Right atrium auricular region (tissue), 2 donors: ENCODE results near the gene BARHL1. TPM values are rescaled to one million over a fixed set of nuclear protein-coding genes. Genes with fewer than 3 reads are reported as not detected.

ENCODE experiments used
- DNase-seq: peaks from one replicate; pipeline ENCODE4 v3.0.0-alpha.2; 2019; ENCODE audit warnings: low spot score
- H3K27ac ChIP-seq, 2 donors: fragments of 200-600 bp; sonication (generic); 1 replicate in 1 of 2; 2 replicates in 1 of 2; pipeline ENCODE4 v1.5.1; 2016 to 2019
- H3K27me3 ChIP-seq, 2 donors: fragments of 200-600 bp; sonication (generic); one replicate each; pipeline versions ENCODE4 v1.5.1 to v1.6.0; 2017 to 2019
- H3K36me3 ChIP-seq: fragments of 200-600 bp; sonication (generic); one replicate; pipeline ENCODE4 v1.5.1; 2016
- H3K4me1 ChIP-seq, 2 donors: fragments of 200-600 bp; sonication (generic); one replicate each; pipeline versions ENCODE4 v1.5.1 to v1.6.0; 2017 to 2019
- H3K4me3 ChIP-seq, 2 donors: fragments of 200-600 bp; sonication (generic); 1 replicate in 1 of 2; 2 replicates in 1 of 2; pipeline ENCODE4 v1.5.1; 2017 to 2019; ENCODE audit warnings: mild to moderate bottlenecking in 1 of 2, moderate library complexity in 1 of 2
- H3K9me3 ChIP-seq, 2 donors: fragments of 200-600 bp; sonication (generic); one replicate each; pipeline ENCODE4 v1.5.1; 2019
- total RNA-seq, 2 donors: library from RNA; depleted of rRNA; stranded (reverse); fragments of >200 nt; gene quantifications; one replicate each; pipeline ENCODE4 v1.1.0, GENCODE V29; 2016
- TF ChIP-seq, protein P1 (sequence below), 2 donors: fragments of 200-600 bp; sonication (generic); IDR thresholded peaks; one replicate each; pipeline ENCODE4 v1.5.1; 2019; ENCODE audit warnings: antibody characterized with exemption in 2 of 2

Gene BARHL1
- total RNA-seq, 2 donors from 2014 or later, result not detected

DNA sequence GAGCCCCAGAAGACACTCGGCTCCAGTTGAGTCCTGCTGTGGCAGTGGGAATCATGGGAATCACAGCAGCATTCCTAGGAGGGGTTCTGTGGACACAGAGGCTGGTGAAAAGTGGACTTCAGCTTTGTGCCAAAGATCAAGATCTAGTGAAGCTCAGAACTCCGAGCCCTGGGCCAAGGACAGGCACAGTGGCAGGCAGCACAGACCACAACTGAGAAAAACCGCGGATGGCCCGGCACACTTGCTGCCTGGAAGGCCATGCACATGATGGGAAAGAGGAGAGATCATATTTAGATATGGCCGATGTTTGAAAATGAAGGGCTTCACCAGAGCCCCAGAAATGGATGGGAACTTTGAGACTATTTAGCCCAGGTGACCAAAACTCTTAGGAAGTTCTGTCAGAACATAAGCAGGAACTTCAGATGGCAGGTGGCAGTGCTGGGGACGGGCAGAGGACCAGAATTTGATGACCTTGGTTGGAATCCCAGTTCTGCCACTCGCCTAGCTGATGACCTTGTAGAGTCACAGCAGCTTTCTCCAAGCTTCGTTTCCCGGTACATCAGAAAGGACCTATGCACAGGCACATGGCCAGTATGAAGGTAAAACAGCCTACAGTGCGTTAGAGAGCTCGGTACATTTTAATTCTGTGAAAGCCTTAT lies 18.0 kb downstream of the BARHL1 start:
- no peak for DNase-seq
- peaks cover 3% of the 10 kb centered on the region for H3K36me3 ChIP-seq
- H3K9me3 ChIP-seq, result no peaks in the 10 kb centered on the region
- TF ChIP-seq, protein P1, sequence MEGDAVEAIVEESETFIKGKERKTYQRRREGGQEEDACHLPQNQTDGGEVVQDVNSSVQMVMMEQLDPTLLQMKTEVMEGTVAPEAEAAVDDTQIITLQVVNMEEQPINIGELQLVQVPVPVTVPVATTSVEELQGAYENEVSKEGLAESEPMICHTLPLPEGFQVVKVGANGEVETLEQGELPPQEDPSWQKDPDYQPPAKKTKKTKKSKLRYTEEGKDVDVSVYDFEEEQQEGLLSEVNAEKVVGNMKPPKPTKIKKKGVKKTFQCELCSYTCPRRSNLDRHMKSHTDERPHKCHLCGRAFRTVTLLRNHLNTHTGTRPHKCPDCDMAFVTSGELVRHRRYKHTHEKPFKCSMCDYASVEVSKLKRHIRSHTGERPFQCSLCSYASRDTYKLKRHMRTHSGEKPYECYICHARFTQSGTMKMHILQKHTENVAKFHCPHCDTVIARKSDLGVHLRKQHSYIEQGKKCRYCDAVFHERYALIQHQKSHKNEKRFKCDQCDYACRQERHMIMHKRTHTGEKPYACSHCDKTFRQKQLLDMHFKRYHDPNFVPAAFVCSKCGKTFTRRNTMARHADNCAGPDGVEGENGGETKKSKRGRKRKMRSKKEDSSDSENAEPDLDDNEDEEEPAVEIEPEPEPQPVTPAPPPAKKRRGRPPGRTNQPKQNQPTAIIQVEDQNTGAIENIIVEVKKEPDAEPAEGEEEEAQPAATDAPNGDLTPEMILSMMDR (IDR thresholded peaks at IDR 0.05), result no peak
- peaks cover 0 to 13% of the 10 kb centered on the region in 2 donors for H3K4me1 ChIP-seq
- H3K27me3 ChIP-seq, result no peaks in the 10 kb centered on the region
- H3K4me3 ChIP-seq, result no peak overlapping the region
- no peak overlapping the region for H3K27ac ChIP-seq

DNA sequence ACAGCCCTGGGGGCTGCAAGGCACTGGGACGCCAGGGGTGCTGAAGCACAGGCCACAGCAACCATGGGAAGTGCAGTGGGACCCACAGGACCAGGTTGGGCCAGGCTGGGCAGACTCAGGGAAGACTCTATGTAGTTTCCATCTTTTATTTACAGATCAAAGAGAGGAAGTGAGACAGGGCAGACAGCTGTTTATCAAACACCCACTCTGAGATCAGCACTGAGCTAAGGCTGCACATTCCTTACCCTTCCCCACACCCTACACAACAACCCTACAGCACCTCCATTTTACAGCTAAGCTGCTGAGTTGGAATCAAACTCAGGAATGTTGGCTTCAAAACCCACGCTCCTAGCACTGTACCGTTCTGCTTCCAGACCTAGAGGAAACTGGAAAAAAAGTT lies 19.8 kb downstream of the BARHL1 start:
- no peaks in the 10 kb centered on the region for H3K27me3 ChIP-seq
- H3K4me3 ChIP-seq, result no peak overlapping the region
- H3K9me3 ChIP-seq, result no peaks in the 10 kb centered on the region
- H3K4me1 ChIP-seq, result peaks cover 0 to 13% of the 10 kb centered on the region in 2 donors
- no peak for DNase-seq
- H3K36me3 ChIP-seq, result peaks cover 3% of the 10 kb centered on the region
- no peak overlapping the region for H3K27ac ChIP-seq
- TF ChIP-seq, protein P1 (IDR thresholded peaks at IDR 0.05), result no peak

DNA sequence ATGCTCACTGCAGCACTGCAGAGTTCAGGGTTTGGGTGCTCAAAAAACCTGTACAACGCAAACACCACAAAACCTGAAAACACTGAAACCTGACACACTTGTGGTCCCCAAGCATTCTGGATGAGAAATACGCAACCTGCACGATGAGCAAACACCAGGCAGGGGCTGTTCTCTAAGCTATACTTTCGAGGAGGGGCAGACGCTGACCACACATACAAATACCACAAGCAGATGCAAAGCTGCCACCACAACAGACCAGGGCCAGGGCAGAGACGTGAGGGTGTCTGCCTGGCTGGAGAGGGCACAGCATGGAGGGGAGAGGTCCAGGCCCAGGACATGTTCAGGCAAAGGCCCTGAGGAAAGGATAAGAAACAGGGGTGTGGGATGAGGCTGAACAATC lies 23.0 kb downstream of the BARHL1 start:
- no peak overlapping the region for H3K27ac ChIP-seq
- no peaks in the 10 kb centered on the region for H3K4me1 ChIP-seq
- DNase-seq, result no peak
- H3K36me3 ChIP-seq, result peaks cover 6% of the 10 kb centered on the region
- no peaks in the 10 kb centered on the region for H3K27me3 ChIP-seq
- no peak overlapping the region for H3K4me3 ChIP-seq
- no peaks in the 10 kb centered on the region for H3K9me3 ChIP-seq
- TF ChIP-seq, protein P1 (IDR thresholded peaks at IDR 0.05), result no peak

DNA sequence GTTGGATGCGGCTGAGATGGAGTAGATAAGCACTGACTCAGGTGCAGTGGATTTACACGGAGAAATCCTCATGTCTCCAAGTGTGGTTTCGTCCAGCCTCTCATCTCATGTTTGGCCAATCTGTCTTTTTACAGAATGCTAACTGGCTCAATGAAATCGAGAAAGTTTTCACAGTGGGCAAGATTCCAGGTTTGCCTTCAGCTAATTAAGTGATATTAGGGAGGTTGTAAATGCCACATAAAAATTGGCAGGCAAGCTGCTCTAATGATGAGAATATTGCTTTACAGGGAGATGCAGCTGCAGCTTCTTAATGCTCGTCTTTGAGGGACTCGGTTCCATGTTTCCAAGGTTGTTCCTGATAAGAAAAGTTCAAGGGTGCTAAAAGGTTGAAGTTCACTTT lies 23.7 kb downstream of the BARHL1 start:
- H3K36me3 ChIP-seq, result peaks cover 13% of the 10 kb centered on the region
- TF ChIP-seq, protein P1 (IDR thresholded peaks at IDR 0.05), result no peak

DNA sequence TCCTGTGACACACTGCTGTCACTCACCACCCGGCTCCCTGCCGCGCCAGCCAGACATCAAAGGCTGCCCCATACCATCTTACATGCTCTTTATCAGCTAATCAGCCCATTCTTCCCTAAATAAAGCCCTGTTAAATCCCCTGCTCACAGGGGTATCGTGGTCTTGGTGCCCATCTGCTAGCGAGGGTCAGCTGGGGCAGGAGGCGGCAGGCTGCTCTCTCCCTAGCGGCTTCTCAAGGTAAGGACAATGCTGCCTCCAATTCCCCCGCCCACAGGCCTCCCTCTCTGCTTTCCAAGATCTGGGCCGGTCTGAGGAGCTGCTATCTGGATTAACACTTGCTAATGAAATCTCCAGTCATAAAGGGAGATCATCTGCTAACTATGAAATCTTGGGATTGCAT lies 26.8 kb downstream of the BARHL1 start:
- TF ChIP-seq, protein P1 (IDR thresholded peaks at IDR 0.05), result no peak
- Histone ChIP-seq H3K36me3 (peaks cover 32% of the 10 kb centered on the region), H3K27ac (no peak overlapping the region), H3K4me1 (no peaks in the 10 kb centered on the region), H3K4me3 (no peak overlapping the region), H3K9me3 (no peaks in the 10 kb centered on the region), H3K27me3 (no peaks in the 10 kb centered on the region)
- DNase-seq, result no peak

More for the DNA sequence above, 23.7 kb downstream of the BARHL1 start:
- Histone ChIP-seq H3K27me3 (no peaks in the 10 kb centered on the region), H3K9me3 (no peaks in the 10 kb centered on the region), H3K4me1 (no peaks in the 10 kb centered on the region), H3K27ac (no peak overlapping the region), H3K4me3 (no peak overlapping the region)
- no peak for DNase-seq

DNA sequence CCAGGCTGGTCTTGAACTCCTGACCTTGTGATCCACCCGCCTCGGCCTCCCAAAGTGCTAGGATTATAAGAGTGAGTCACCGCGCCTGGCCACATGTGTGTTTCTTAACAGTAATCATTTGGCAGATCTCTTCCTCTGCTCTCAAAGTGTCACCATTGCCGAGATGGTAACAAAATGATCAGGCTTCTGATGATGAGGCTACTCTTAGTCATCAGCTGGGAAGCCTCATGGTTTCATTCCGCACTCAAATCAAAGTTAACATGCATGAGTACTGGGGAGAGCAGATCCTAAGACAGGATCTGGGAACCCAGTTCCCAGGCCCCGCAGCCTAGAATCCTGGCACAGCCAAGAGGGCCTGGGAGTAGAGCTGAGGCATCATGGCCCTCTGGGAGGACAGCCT lies 27.4 kb downstream of the BARHL1 start:
- no peaks in the 10 kb centered on the region for H3K27me3 ChIP-seq
- peaks cover 38% of the 10 kb centered on the region for H3K36me3 ChIP-seq

More for the DNA sequence above, 27.4 kb downstream of the BARHL1 start:
- H3K9me3 ChIP-seq, result no peaks in the 10 kb centered on the region
- H3K27ac ChIP-seq, result no peak overlapping the region
- no peak for DNase-seq
- no peak overlapping the region for H3K4me3 ChIP-seq
- H3K4me1 ChIP-seq, result no peaks in the 10 kb centered on the region
- TF ChIP-seq, protein P1 (IDR thresholded peaks at IDR 0.05), result no peak
